GM12878 (cell line): ENCODE results near the gene SLC2A4RG. TPM values are rescaled to one million over a fixed set of nuclear protein-coding genes. Genes with fewer than 3 reads are reported as not detected.

Source experiments
- ATAC-seq: fragments of 200-7000 bp; cut with Tn5 transposase; 3 replicates; pipeline ENCODE4 v1.9.1; 2020; ENCODE audit warnings: mild to moderate bottlenecking, moderate library complexity
- BruUV-seq: library from RNA; stranded (reverse); fragments of 400-500 nt; replicated peaks from 2 replicates; lab custom pipeline; 2021; lab: Mats Ljungman, UMichigan
- CTCF ChIA-PET: fragments of 300-600 bp; sonication (Branson Sonifier 250); formaldehyde crosslinking; extraction: SDS; loops from one replicate; lab custom pipeline; 2021; ENCODE audit warnings: inconsistent platforms; lab: Yijun Ruan, JAX
- POLR2A ChIA-PET: fragments of 350-600 bp; formaldehyde crosslinking; extraction: SDS; loops from one replicate; lab custom pipeline; 2021; ENCODE audit warnings: inconsistent platforms; lab: Charles Lee
- RAD21 ChIA-PET: fragments of 300-600 bp; sonication (Branson Sonifier 250); formaldehyde crosslinking; loops from one replicate; lab custom pipeline; 2023; ENCODE audit warnings: antibody characterized with exemption; ENCODE audit not compliant: unreplicated experiment; lab: Charles Lee
- SMC1A ChIA-PET: fragments of 300-600 bp; sonication (Branson Sonifier 250); formaldehyde crosslinking; loops from one replicate; lab custom pipeline; 2023; ENCODE audit not compliant: unreplicated experiment, uncharacterized antibody; lab: Charles Lee
- DNase-seq: peaks from one replicate; pipeline ENCODE4 v3.0.0-alpha.2; 2011; ENCODE audit warnings: low read depth, low spot score
- FAIRE-seq: peaks from 3 replicates; lab custom pipeline; 2011; peaks lifted over from hg19 to GRCh38; lab: Jason Lieb, UNC
- H2AFZ ChIP-seq: 2 replicates; pipeline ENCODE4 v1.6.0; 2011; ENCODE audit warnings: low read depth, low read length, control low read depth; ENCODE audit not compliant: control insufficient read depth
- H3K27ac ChIP-seq: 2 replicates; pipeline ENCODE4 v1.5.1; 2011; ENCODE audit warnings: control low read depth; ENCODE audit not compliant: control insufficient read depth, insufficient read depth
- H3K27me3 ChIP-seq, 2 experiments: replicated peaks in 1 of 2; 2 replicates each; pipeline versions ENCODE4 v1.6.0 to v1.6.1; 2011; ENCODE audit warnings: low read length in 1 of 2; ENCODE audit not compliant: control insufficient read depth in 2 of 2, insufficient read depth in 2 of 2
- H3K36me3 ChIP-seq, 2 experiments: 2 replicates each; pipeline ENCODE4 v1.5.1; 2011; ENCODE audit warnings: low read length in 1 of 2; ENCODE audit not compliant: control insufficient read depth in 2 of 2, insufficient read depth in 2 of 2
- H3K4me1 ChIP-seq: 2 replicates; pipeline ENCODE4 v1.6.1; 2011; ENCODE audit warnings: mild to moderate bottlenecking, low read length, moderate library complexity, mixed read lengths; ENCODE audit not compliant: control insufficient read depth, insufficient read depth
- H3K4me2 ChIP-seq: 2 replicates; pipeline ENCODE4 v1.6.0; 2011; ENCODE audit warnings: control low read depth; ENCODE audit not compliant: control insufficient read depth, insufficient read depth
- H3K4me3 ChIP-seq: fragments of 200-600 bp; sonication (generic); 2 replicates; pipeline ENCODE4 v1.5.1; 2016
- H3K79me2 ChIP-seq: 2 replicates; pipeline ENCODE4 v1.6.0; 2011; ENCODE audit warnings: low read length; ENCODE audit not compliant: control insufficient read depth, insufficient read depth
- H3K9ac ChIP-seq: 2 replicates; pipeline ENCODE4 v1.8.0; 2011; ENCODE audit warnings: low read length, control low read depth, mixed read lengths; ENCODE audit not compliant: control insufficient read depth, insufficient read depth
- H3K9me3 ChIP-seq: replicated peaks from 3 replicates; pipeline ENCODE4 v1.5.1; 2011; ENCODE audit warnings: mild to moderate bottlenecking, low read length; ENCODE audit not compliant: control insufficient read depth, insufficient read depth
- H4K20me1 ChIP-seq: 2 replicates; pipeline ENCODE4 v1.6.0; 2011; ENCODE audit not compliant: control insufficient read depth, insufficient read depth
- BCL3 ChIP-seq: IDR thresholded peaks from 2 replicates; pipeline ENCODE4 v1.6.1; 2011; ENCODE audit warnings: borderline replicate concordance, low read depth, mild to moderate bottlenecking, moderate library complexity, low read length; ENCODE audit not compliant: insufficient read depth, poor library complexity, severe bottlenecking
- CBX3 ChIP-seq: fragments of 200-600 bp; sonication (generic); IDR thresholded peaks from 2 replicates; pipeline ENCODE4 v1.6.1; 2016; ENCODE audit warnings: low read depth, borderline replicate concordance
- CUX1 ChIP-seq: IDR thresholded peaks from 2 replicates; pipeline ENCODE4 v1.6.1; 2012; ENCODE audit warnings: improper control_type of control experiment, low read depth, low read length; ENCODE audit not compliant: insufficient replicate concordance
- EP300 ChIP-seq, 2 experiments: fragments of 150-350 bp in 1 of 2; IDR thresholded peaks; 2 replicates each; pipeline ENCODE4 v1.6.1; 2011 to 2012; ENCODE audit warnings: low read depth in 2 of 2, low read length in 2 of 2, borderline replicate concordance in 1 of 2, improper control_type of control experiment in 1 of 2, inconsistent platforms in 1 of 2; ENCODE audit not compliant: control insufficient read depth in 1 of 2
- IRF4 ChIP-seq: IDR thresholded peaks from 2 replicates; pipeline ENCODE4 v1.6.1; 2011; ENCODE audit warnings: low read depth, low read length
- KDM1A ChIP-seq: fragments of 200-600 bp; sonication (generic); IDR thresholded peaks from 2 replicates; pipeline ENCODE4 v1.6.1; 2016; ENCODE audit warnings: borderline replicate concordance
- MEF2A ChIP-seq: IDR thresholded peaks from 2 replicates; pipeline ENCODE4 v1.6.1; 2011; ENCODE audit warnings: low read depth, mild to moderate bottlenecking, low read length, moderate library complexity; ENCODE audit not compliant: insufficient read depth
- POLR2AphosphoS5 ChIP-seq: IDR thresholded peaks from 2 replicates; pipeline ENCODE4 v1.6.1; 2011; ENCODE audit warnings: mild to moderate bottlenecking, low read length, inconsistent platforms
- RAD51 ChIP-seq: fragments of 450-650 bp; IDR thresholded peaks from 2 replicates; pipeline ENCODE4 v1.6.1; 2016; ENCODE audit warnings: moderate library complexity, mild to moderate bottlenecking, inconsistent platforms
- RCOR1 ChIP-seq: conservative IDR thresholded peaks from 2 replicates; pipeline ENCODE4 v1.6.1; 2012; ENCODE audit warnings: low read depth, low read length, improper control_type of control experiment
- RFX5 ChIP-seq: IDR thresholded peaks from 2 replicates; pipeline ENCODE4 v1.6.1; 2011; ENCODE audit warnings: low read depth, low read length, improper control_type of control experiment
- SIX5 ChIP-seq: IDR thresholded peaks from 2 replicates; pipeline ENCODE4 v1.6.1; 2011; ENCODE audit warnings: mild to moderate bottlenecking, low read depth, low read length, moderate library complexity; ENCODE audit not compliant: severe bottlenecking
- SPI1 ChIP-seq: IDR thresholded peaks from 2 replicates; pipeline ENCODE4 v1.6.1; 2011; ENCODE audit warnings: low read depth, mild to moderate bottlenecking, low read length, moderate library complexity, borderline replicate concordance; ENCODE audit not compliant: insufficient read depth
- SREBF2 ChIP-seq: IDR thresholded peaks from 2 replicates; pipeline ENCODE4 v1.6.1; 2012; ENCODE audit warnings: mild to moderate bottlenecking, low read length
- SUPT20H ChIP-seq: IDR thresholded peaks from 2 replicates; pipeline ENCODE4 v1.6.1; 2011; ENCODE audit warnings: low read depth, mild to moderate bottlenecking, low read length, moderate library complexity, borderline replicate concordance; ENCODE audit not compliant: control insufficient read depth
- WRNIP1 ChIP-seq: IDR thresholded peaks from 2 replicates; pipeline ENCODE4 v1.6.1; 2011; ENCODE audit warnings: low read depth, low read length, improper control_type of control experiment, borderline replicate concordance
- YY1 ChIP-seq: IDR thresholded peaks from 2 replicates; pipeline ENCODE4 v1.6.1; 2011; ENCODE audit warnings: low read depth, mild to moderate bottlenecking, low read length
- WGBS: methylation state at CpG from one replicate; pipeline ENCODE4 v1.1.6; 2016; ENCODE audit warnings: low lambda C conversion rate; ENCODE audit not compliant: insufficient replicate concordance, insufficient coverage; ENCODE audit errors: missing lambda C conversion rate; 5-methylcytosine and 5-hydroxymethylcytosine counted together
- in situ Hi-C: fragments of 300-500 bp; cut with MboI; formaldehyde crosslinking; loops from 9 replicates; pipeline ENCODE4 v1.14.3; 2018; ENCODE audit warnings: mixed read lengths
- intact Hi-C: fragments of 100-400 bp; cut with micrococcal nuclease; formaldehyde crosslinking; loops from one replicate; pipeline ENCODE4 v1.14.2; 2022; ENCODE audit not compliant: unreplicated experiment
- polyA plus RNA-seq, 11 experiments: library from polyadenylated mRNA; depleted of rRNA in 4 of 11; unstranded in 6 of 11; stranded (reverse) in 5 of 11; fragments of >200 nt; fragmentation: Nextera tagmentation in 4 of 11; fragmentation: Illumina TruSeq in 1 of 11; extraction: Ambion mirVana in 4 of 11; extraction: Trizol in 1 of 11; gene quantifications; 1 replicate in 1 of 11; 2 replicates in 10 of 11; pipeline versions ENCODE4 v1.2.1 to v1.2.3, GENCODE V29; 2011 to 2016; ENCODE audit warnings: inconsistent platforms in 2 of 11, missing spikeins in 2 of 11, low read depth in 1 of 11
- total RNA-seq, 4 experiments: library from RNA; depleted of rRNA in 3 of 4; stranded (reverse); fragments of >200 nt in 3 of 4; fragmentation: Illumina TruSeq in 1 of 4; extraction: Trizol in 1 of 4; gene quantifications; 2 replicates each; pipeline versions ENCODE4 v1.2.1 to v1.2.3, GENCODE V29; 2013 to 2021

Gene SLC2A4RG
- total and polyA plus RNA-seq, 10 of the 15 experiments (the other 5 are each of a cell fraction or from before 2014, with no cell fraction given): 0.34 to 65.9 (median 13.3) TPM

- FAIRE-seq (no peak), DNase-seq (no peak), ATAC-seq (peak; percentile 6; the same call in 1 of the 3 replicates)
- Histone ChIP-seq H2AFZ (no peak overlapping the region), H3K4me1 (no peaks in the 10 kb centered on the region; the same call in 1 of the 2 replicates), H3K36me3 (no peaks in the 10 kb centered on the region), H3K9me3 (no peaks in the 10 kb centered on the region), H3K9ac (no peak overlapping the region), H3K27ac (no peak overlapping the region), H3K4me2 (no peak overlapping the region), H3K79me2 (no peaks in the 10 kb centered on the region), H3K27me3 (no peaks in the 10 kb centered on the region), H3K4me3 (no peak overlapping the region), H4K20me1 (no peaks in the 10 kb centered on the region)
- POLR2A ChIA-PET: no interaction called here
- intact Hi-C loops: no loop called here
- in situ Hi-C loops: no loop called here
- 81% methylated on average over 20 of the region's 20 CpGs for WGBS
- BruUV-seq: no TSS peak
- RAD21 ChIA-PET: no interaction called here
- CTCF ChIA-PET: no interaction called here
- SMC1A ChIA-PET: no interaction called here
- TF ChIP-seq POLR2AphosphoS5 (no peak), SREBF2 (no peak), SIX5 (peak; percentile 14), SPI1 (no peak), RAD51 (no peak), YY1 (no peak), RCOR1 (no peak), KDM1A (no peak), CBX3 (no peak), SUPT20H (no peak), CUX1 (no peak), RFX5 (no peak), EP300 (IDR thresholded peaks at IDR 0.05; ENCODE audit: borderline replicate concordance in 1 of 2, control insufficient read depth in 1 of 2, low read depth in 2 of 2, low read length in 2 of 2) (no peak), IRF4 (no peak), WRNIP1 (no peak), BCL3 (peak; percentile 7), MEF2A (no peak)
Measured at GRCh38 chr20:63692436-63693082, 47.0 kb upstream of the SLC2A4RG start.
